22Rv1 (cell line): Measurements from ENCODE around the gene VIM.

Experiments used
- CTCF ChIP-seq: fragments of 450-650 bp; IDR thresholded peaks from 2 replicates; pipeline ENCODE4 v1.5.1; 2017; ENCODE audit warnings: mild to moderate bottlenecking
- ZFX ChIP-seq: fragments of 450-650 bp; IDR thresholded peaks from 2 replicates; pipeline ENCODE4 v1.6.1; 2017; ENCODE audit warnings: antibody characterized with exemption, borderline replicate concordance

GRCh38 chr10:17241611-17242333, 13.7 kb downstream of the VIM start:
- TF ChIP-seq CTCF, result no peak
- no peak for TF ChIP-seq ZFX
